Lower leg skin (tissue), 3 donors: ENCODE data around the gene DENND5A.

ENCODE experiments used
- POLR2A ChIP-seq, 2 donors: fragments of 450-650 bp; IDR thresholded peaks; one replicate each; pipeline ENCODE4 v1.6.1; 2016 to 2017; ENCODE audit warnings: antibody characterized with exemption in 2 of 2, mild to moderate bottlenecking in 1 of 2, moderate library complexity in 1 of 2
- TF ChIP-seq, protein P1 (sequence below), 3 donors: fragments of 450-650 bp; IDR thresholded peaks; one replicate each; pipeline ENCODE4 v1.5.1; 2016; ENCODE audit warnings: antibody characterized with exemption in 3 of 3, mild to moderate bottlenecking in 3 of 3, moderate library complexity in 2 of 3

DNA sequence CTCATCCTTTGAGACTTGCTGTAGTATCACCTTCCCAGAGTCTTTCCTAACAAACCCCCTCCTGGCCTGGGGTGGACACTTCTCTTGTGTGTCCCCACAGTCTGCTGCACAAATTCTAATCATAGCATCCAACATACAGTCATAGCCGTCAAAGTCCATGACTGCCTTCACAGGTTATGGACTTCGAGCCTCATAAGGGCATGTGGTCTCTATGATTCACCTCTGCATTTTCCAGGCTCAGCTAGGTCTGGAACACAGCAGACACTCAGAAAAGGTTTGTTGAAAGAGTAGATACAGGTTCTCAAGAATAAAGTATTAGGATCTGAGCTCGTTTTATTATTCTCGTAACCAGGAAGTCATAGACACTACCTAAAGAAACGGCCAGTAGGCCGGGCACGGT, 160.6 kb downstream of the DENND5A start:
- TF ChIP-seq POLR2A (IDR thresholded peaks at IDR 0.05) = no peak
- TF ChIP-seq, protein P1, sequence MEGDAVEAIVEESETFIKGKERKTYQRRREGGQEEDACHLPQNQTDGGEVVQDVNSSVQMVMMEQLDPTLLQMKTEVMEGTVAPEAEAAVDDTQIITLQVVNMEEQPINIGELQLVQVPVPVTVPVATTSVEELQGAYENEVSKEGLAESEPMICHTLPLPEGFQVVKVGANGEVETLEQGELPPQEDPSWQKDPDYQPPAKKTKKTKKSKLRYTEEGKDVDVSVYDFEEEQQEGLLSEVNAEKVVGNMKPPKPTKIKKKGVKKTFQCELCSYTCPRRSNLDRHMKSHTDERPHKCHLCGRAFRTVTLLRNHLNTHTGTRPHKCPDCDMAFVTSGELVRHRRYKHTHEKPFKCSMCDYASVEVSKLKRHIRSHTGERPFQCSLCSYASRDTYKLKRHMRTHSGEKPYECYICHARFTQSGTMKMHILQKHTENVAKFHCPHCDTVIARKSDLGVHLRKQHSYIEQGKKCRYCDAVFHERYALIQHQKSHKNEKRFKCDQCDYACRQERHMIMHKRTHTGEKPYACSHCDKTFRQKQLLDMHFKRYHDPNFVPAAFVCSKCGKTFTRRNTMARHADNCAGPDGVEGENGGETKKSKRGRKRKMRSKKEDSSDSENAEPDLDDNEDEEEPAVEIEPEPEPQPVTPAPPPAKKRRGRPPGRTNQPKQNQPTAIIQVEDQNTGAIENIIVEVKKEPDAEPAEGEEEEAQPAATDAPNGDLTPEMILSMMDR (IDR thresholded peaks at IDR 0.05) = no peak
